ENCODE results near the gene PTPRN2.

DNA sequence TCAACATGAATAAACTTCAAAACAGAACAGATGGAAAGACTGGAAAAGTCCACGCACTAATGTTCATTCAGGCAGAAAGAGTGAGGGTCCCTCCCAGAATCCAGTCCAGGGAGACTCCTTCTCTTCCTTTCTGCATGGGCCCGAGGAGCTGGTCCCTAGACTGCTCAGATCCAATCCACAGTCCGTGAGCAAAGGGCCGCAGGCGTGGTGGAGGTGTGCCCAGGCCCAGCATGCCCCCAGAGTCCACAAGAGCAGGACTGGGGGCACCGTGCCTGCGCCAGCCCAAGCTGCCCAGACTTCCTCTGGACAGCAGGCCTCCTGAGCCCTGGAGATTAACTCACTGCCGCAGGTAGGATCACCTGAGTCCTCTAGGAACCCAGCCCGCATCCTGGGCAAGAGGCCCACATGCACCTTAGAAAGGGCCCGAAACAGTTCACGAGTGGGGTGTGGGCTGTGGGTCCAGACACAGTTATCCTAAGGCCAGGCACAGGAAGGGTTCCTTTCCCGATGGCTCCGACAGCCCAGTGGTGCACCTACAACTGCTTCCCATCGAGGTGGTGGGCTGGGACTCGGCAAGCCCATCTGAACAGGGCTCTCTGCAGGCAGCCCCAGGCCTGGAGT lies 719.8 kb downstream of the PTPRN2 start:
- no peak for TF ChIP-seq L3MBTL2 (conservative IDR thresholded peaks at IDR 0.05)
- no peak for TF ChIP-seq HDGF (IDR thresholded peaks at IDR 0.05; ENCODE audit: borderline replicate concordance)
- no peak for TF ChIP-seq TARDBP (IDR thresholded peaks at IDR 0.05)
